ENCODE results near the gene KIF3C. TPM values are rescaled to one million over a fixed set of nuclear protein-coding genes. Genes with fewer than 3 reads are reported as not detected.

Gene KIF3C
- total RNA-seq, 1 experiment from 2014 or later, result 41.4 TPM

GRCh38 chr2:25991965-25992364 lies 9.7 kb upstream of the KIF3C start:
- Mint-ChIP-seq H3K36me3 (ENCODE audit: insufficient read depth in 1 of 3, low read depth in 3 of 3) (no peaks in the 10 kb centered on the region), H3K27ac (no peak overlapping the region), H3K4me1 (peaks cover 0 to 2% of the 10 kb centered on the region in 2 experiments; a peak in 1 of 4 replicates), H3K27me3 (ENCODE audit: low read depth) (no peaks in the 10 kb centered on the region), H3K9me3 (no peaks in the 10 kb centered on the region), H3K4me3 (no peak overlapping the region)
- no peak overlapping the region for H3T11ph ChIP-seq (ENCODE audit: low read length)
- no peaks in the 10 kb centered on the region for H3K27me3 ChIP-seq (ENCODE audit: insufficient read depth, low read length)
- DNase-seq, result no peak
- no peak overlapping the region for H4K8ac ChIP-seq (replicated peaks; ENCODE audit: insufficient read length, low read depth, low read length)
- H3K18ac ChIP-seq (ENCODE audit: insufficient read length, low read depth, low read length), result no peak overlapping the region
- TF ChIP-seq CTCF (conservative IDR thresholded peaks at IDR 0.05), result no peak
- no peak overlapping the region for H3K23ac ChIP-seq (ENCODE audit: insufficient read length, low read depth, low read length)
- no peak overlapping the region for H3K27ac ChIP-seq (ENCODE audit: insufficient read length, low read depth, low read length)
- H4K20me1 ChIP-seq (ENCODE audit: control insufficient read depth, insufficient read depth, insufficient read length), result no peaks in the 10 kb centered on the region
- no peak overlapping the region for H2BK15ac ChIP-seq (ENCODE audit: low read depth, low read length)
- H3K4me1 ChIP-seq (ENCODE audit: insufficient read depth, low read length), result no peaks in the 10 kb centered on the region
- no peak overlapping the region for H3K14ac ChIP-seq (ENCODE audit: insufficient read depth, low read length)
- no peaks in the 10 kb centered on the region for H3K23me2 ChIP-seq (ENCODE audit: insufficient read length, low read depth, low read length, poor library complexity, severe bottlenecking)
- H2AK5ac ChIP-seq (ENCODE audit: insufficient read length, low read length), result no peak overlapping the region
- no peak overlapping the region for H2BK12ac ChIP-seq (ENCODE audit: insufficient read length, low read depth, low read length)
- no CpG with 5 or more reads among the region's 3 CpGs for WGBS (ENCODE audit: extremely low coverage, insufficient read length, low lambda C conversion rate)
- no peak overlapping the region for H3K4ac ChIP-seq (ENCODE audit: low read depth, low read length)
- H4K91ac ChIP-seq (ENCODE audit: insufficient read length, low read depth, low read length), result no peak overlapping the region
- H2BK5ac ChIP-seq (ENCODE audit: insufficient read length, low read length), result no peak overlapping the region
- H2AFZ ChIP-seq (ENCODE audit: low read length), result no peak overlapping the region
- no peak overlapping the region for H3K9ac ChIP-seq (ENCODE audit: extremely low read depth, insufficient read length, low read length)
- H4K5ac ChIP-seq (ENCODE audit: insufficient read length, low read depth, low read length), result no peak overlapping the region
- no peak overlapping the region for H2BK120ac ChIP-seq (ENCODE audit: low read depth, low read length, poor library complexity, severe bottlenecking)
- no peaks in the 10 kb centered on the region for H3K9me3 ChIP-seq (ENCODE audit: control insufficient read depth, low read depth, low read length)
- H2BK20ac ChIP-seq (ENCODE audit: low read depth, low read length, poor library complexity, severe bottlenecking), result no peak overlapping the region
- no peak overlapping the region for H3K56ac ChIP-seq (ENCODE audit: insufficient read length, low read depth, low read length)
- no peaks in the 10 kb centered on the region for H3K79me2 ChIP-seq (ENCODE audit: insufficient read depth, low read length)
- H3K79me1 ChIP-seq (ENCODE audit: insufficient read depth, low read depth, low read length, poor library complexity, severe bottlenecking), result no peaks in the 10 kb centered on the region
- H3K4me2 ChIP-seq (ENCODE audit: insufficient read depth, insufficient read length, low read length), result no peak overlapping the region
